ENCODE measurements around the gene ADGRD1. TPM values are rescaled to one million over a fixed set of nuclear protein-coding genes. Genes with fewer than 3 reads are reported as not detected.

ADGRD1 gene
- total RNA-seq, 1 donor from 2014 or later = 1.9 TPM

- DNase-seq = no peak
Observed at GRCh38 chr12:131091976-131092691, 138.4 kb downstream of the ADGRD1 start.

GRCh38 chr12:131092901-131093603, 139.3 kb downstream of the ADGRD1 start:
- DNase-seq = no peak

GRCh38 chr12:131093604-131093955, 139.9 kb downstream of the ADGRD1 start:
- no peak for DNase-seq

- no peak for DNase-seq
Observed at GRCh38 chr12:131093971-131094830, 140.5 kb downstream of the ADGRD1 start.

GRCh38 chr12:131094831-131095805, 141.4 kb downstream of the ADGRD1 start:
- DNase-seq = no peak

GRCh38 chr12:131095826-131096680, 142.3 kb downstream of the ADGRD1 start:
- DNase-seq = no peak

- DNase-seq = no peak
Observed at GRCh38 chr12:131096681-131097181, 143.0 kb downstream of the ADGRD1 start.

GRCh38 chr12:131097202-131098177, 143.8 kb downstream of the ADGRD1 start:
- DNase-seq = no peak

- DNase-seq = no peak
Observed at GRCh38 chr12:131098178-131098981, 144.7 kb downstream of the ADGRD1 start.

- no peak for DNase-seq
Observed at GRCh38 chr12:131100031-131100674, 146.4 kb downstream of the ADGRD1 start.

GRCh38 chr12:131101006-131101405, 147.3 kb downstream of the ADGRD1 start:
- no peak for DNase-seq

- DNase-seq = no peak
Observed at GRCh38 chr12:131101703-131102492, 148.2 kb downstream of the ADGRD1 start.

GRCh38 chr12:131102493-131102931, 148.8 kb downstream of the ADGRD1 start:
- no peak for DNase-seq

GRCh38 chr12:131102991-131103668, 149.4 kb downstream of the ADGRD1 start:
- no peak for DNase-seq

- no peak for DNase-seq
Observed at GRCh38 chr12:131103669-131104462, 150.2 kb downstream of the ADGRD1 start.
